Peyer's patch (tissue), 4 donors: ENCODE data around the gene ADCY2.

Experiments used
- CTCF ChIP-seq, 6 experiments: fragments of 450-650 bp in 4 of 6; fragments of 200-600 bp in 2 of 6; sonication (generic) in 1 of 6; IDR thresholded peaks; one replicate each; pipeline ENCODE4 v1.5.1; 2017 to 2019; ENCODE audit warnings: antibody characterized with exemption in 6 of 6, mild to moderate bottlenecking in 3 of 6, moderate library complexity in 1 of 6
- POLR2A ChIP-seq, 2 donors: fragments of 450-650 bp; IDR thresholded peaks; one replicate each; pipeline ENCODE4 v1.5.1; 2017; ENCODE audit warnings: antibody characterized with exemption in 2 of 2, mild to moderate bottlenecking in 2 of 2, moderate library complexity in 2 of 2

DNA sequence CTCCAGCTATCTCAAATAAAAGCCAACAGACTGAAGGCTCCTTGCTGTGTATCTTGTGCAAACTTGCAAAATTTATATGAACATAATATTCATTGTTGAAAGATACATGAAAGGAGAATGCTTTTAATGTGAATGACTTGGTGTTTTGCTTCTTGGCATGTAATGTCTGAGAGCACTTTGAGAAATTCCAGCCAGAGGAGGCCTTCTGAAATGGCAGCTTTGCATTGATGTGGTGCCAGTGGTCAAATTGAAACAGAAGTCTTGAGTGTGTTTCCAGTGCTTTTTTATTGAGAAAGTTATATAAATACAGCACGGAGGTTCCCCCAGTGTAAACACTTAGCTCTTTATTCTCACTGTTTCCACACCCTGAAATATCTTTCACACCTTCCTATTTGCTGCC lies 182.1 kb downstream of the ADCY2 start:
- no peak for TF ChIP-seq CTCF (IDR thresholded peaks at IDR 0.05)
- no peak for TF ChIP-seq POLR2A (IDR thresholded peaks at IDR 0.05)
